GM12875 (cell line): ENCODE data around the gene SERAC1.

Source experiments
- H3K4me3 ChIP-seq: one replicate; pipeline ENCODE4 v1.5.1; 2011; ENCODE audit warnings: low read depth, low read length, control low read depth
- TF ChIP-seq, protein P1 (sequence below): IDR thresholded peaks from 2 replicates; pipeline ENCODE4 v1.5.1; 2011; ENCODE audit warnings: low read depth, mild to moderate bottlenecking, control low read depth, inconsistent platforms, low read length, moderate library complexity, borderline replicate concordance; ENCODE audit not compliant: insufficient read depth

Gene SERAC1

DNA sequence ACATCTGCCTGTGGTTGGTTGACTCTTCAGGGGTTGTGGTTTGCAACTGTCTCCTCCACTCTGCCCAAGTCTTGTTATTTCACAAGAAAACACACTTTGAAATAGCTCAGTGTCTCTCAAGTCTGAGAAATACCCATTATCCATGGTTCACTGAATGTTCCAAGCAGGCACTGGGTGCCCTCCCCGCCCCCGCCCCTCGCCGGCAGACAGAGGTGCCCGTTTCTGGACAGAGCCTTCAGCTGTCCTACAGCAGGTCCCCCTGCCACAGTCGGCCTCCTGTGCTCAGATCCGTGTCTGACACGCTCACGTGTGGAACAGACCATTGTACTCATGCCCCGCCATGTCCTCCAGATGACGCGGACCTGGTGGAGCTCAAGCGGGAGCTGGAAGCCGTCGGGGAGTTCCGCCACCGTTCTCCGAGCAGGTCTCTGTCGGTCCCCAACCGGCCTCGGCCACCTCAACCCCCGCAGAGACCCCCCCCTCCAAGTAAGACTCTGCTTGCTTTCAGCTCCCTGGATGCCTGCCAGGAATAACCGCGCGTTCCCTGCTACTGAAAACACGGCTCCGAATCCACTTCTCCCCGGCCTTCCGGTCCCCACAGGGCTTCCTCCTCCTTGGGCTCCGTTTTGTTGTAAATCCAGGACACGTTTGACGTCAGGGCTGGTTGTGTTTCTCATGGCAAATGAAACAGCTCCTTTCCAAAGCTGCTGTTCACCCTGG is 81.4 kb downstream of the SERAC1 start:
- TF ChIP-seq, protein P1, sequence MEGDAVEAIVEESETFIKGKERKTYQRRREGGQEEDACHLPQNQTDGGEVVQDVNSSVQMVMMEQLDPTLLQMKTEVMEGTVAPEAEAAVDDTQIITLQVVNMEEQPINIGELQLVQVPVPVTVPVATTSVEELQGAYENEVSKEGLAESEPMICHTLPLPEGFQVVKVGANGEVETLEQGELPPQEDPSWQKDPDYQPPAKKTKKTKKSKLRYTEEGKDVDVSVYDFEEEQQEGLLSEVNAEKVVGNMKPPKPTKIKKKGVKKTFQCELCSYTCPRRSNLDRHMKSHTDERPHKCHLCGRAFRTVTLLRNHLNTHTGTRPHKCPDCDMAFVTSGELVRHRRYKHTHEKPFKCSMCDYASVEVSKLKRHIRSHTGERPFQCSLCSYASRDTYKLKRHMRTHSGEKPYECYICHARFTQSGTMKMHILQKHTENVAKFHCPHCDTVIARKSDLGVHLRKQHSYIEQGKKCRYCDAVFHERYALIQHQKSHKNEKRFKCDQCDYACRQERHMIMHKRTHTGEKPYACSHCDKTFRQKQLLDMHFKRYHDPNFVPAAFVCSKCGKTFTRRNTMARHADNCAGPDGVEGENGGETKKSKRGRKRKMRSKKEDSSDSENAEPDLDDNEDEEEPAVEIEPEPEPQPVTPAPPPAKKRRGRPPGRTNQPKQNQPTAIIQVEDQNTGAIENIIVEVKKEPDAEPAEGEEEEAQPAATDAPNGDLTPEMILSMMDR: no peak
- no peak overlapping the region for H3K4me3 ChIP-seq

DNA sequence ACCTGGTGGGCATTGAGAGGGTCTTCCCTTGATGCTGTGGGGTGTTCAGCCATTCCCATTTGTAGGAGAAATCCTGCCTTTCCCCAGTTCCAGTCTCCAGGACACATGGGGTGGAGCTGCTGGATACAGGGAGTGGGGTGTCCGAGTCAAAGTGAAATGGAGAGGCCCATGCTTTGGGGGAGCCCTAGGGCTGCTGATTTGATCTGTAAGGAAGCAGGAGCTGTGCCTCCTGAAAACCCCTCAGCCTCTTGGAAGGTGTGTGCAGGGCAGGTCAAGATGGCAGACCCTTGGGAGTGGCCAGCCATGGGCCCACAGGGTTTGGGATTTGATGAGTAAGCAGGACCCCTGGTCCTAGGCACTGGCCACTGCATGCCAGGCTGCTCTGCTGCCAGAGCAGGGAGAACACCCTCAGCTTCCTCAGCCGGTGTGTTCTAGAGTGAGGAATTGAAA is 82.0 kb downstream of the SERAC1 start:
- H3K4me3 ChIP-seq: no peak overlapping the region
- TF ChIP-seq, protein P1: no peak

DNA sequence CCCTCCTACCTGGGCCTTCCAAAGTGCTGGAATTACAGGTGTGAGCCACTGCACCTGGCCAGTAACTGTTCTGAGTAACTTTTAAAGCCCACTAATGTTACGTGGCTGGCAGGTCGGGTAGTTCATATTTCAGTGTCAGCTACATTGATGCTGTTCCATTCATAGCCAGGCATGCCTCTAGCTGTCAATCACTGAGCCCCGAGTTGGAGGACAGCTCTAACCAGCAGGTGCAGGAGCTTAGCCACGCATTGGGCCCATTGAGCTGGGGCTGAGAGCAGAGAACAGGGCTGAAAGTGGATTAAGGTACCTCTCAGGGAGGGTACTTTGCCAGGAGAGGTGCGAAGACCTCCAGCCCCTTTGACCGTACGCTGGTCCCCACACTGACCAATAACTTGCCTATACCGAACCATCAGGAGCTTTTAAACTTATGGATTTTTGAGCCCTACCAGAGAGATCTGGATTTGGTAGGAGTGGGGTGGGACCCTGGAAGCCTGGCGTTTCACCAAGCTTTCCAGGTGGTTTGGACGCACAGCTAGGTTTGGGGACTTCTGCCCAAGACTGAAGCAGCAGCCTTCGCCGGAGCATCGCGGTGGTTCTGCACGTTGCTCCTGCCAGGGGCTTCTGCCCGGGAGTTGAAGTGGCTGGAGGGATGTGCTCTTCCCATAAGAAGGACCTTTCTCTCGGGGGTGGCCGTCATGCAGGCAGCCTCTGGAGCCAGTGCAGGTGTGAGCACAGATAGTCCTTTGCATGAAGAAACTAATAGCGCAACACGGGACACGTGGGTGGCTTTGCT is 82.6 kb downstream of the SERAC1 start:
- H3K4me3 ChIP-seq: no peak overlapping the region
- TF ChIP-seq, protein P1: no peak

DNA sequence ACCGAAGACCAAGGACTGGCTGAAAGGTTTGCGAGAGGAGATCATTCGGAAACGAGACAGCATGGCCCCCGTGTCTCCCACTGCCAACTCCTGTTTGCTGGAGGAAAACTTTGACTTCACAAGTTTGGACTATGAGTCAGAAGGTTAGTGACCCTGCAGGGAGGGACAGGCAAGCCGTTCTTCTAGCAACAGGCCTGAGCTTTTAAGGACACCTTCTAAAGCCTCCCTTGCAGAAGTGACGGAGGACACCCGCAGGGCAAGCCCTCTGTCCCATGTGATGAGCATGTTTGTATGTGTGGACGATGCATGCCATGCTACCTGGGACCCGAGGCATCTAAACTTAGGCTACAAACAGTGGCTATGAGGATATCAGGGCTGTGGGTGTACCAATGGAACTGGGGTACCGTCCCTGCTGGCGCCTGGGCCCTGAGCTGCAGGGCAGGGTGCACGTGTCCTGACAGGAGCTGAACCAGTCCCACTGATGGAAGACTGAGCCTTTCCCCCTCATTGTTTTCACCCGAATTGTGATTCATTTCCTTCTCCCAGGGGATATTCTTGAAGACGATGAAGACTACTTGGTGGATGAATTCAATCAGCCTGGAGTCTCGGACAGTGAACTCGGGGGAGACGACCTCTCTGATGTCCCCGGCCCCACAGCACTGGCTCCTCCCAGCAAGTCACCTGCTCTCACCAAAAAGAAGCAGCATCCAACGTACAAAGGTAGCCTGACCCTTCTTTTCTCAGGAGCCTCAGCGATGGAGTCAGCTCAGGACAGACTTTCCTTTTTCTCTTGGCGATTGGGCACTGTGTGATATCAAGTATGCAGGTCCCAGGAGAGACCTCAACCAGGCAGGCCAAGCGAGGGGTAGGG is 84.4 kb downstream of the SERAC1 start:
- H3K4me3 ChIP-seq: no peak overlapping the region
- TF ChIP-seq, protein P1: no peak

DNA sequence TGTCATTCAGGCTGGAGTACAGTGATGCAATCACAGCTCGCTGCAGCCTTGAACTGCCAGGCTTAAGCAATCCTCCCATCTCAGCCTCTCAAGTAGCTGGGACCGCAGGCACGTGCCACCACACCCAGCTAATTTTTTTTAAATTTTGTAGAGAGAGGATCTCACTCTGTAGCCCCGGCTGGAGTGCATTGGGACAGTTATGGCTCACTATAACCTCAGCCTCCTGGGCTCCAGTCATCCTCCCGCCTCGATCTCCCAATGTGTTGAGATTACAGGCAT is 86.5 kb downstream of the SERAC1 start:
- TF ChIP-seq, protein P1: no peak
- no peak overlapping the region for H3K4me3 ChIP-seq

DNA sequence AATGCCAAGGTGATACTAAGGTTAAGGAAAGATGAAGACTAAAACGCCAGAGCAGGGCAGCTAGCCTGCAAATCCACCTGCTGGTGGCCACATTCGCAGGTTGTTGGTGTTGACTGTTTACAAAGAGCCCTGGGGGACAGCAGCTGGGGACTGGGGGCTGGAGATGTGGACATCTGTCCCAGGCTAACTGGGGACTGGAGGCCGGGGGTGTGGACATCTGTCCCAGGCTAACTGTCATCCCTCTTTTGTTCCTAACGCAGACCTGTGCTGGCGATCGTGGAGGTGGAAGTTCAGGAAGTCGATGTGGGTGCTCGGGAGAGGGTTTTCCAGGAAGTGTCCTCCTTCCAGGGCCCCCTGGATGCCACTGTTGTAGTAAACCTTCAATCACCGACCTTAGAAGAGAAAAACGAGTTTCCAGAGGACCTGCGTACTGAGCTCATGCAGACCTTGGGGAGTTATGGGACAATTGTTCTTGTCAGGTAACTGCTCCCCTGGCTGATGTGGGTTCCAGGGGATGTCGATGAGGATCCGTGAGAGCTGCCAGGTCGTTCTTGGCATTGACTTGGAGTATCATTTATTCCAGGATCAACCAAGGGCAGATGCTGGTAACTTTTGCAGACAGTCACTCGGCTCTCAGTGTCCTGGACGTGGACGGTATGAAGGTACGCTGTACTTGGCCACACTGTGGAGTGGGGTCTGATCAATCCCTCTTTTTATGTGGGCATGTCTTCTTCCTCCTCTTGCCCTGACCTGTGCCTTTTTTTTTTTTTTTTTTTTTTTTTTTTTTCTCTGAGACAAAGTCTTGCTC is 87.0 kb downstream of the SERAC1 start:
- no peak overlapping the region for H3K4me3 ChIP-seq
- TF ChIP-seq, protein P1: no peak
